ENCODE data around the gene ZNF583. TPM values are rescaled to one million over a fixed set of nuclear protein-coding genes. Genes with fewer than 3 reads are reported as not detected.

Gene ZNF583
- total and polyA plus RNA-seq, 2 of the 8 experiments (the other 6 are each of a cell fraction or from before 2014, with no cell fraction given) = 0.48 to 2.8 TPM

GRCh38 chr19:56372281-56372680, 31.9 kb upstream of the ZNF583 start:
- CTCF ChIA-PET (ENCODE audit: partially characterized antibody) = interaction anchor here (0.8 to 1.2 kb wide), 2 partner anchors 26 to 306 kb away, joined by 4 read pairs; no protein-coding TSS in a partner anchor
- Histone ChIP-seq H3K4ac (replicated peaks; ENCODE audit: insufficient read length, low read depth, low read length) (no peak overlapping the region), H4K20me1 (replicated peaks in 1 of 2; ENCODE audit: control insufficient read depth in 1 of 2, insufficient read depth in 2 of 2, low read length in 2 of 2) (no peaks in the 10 kb centered on the region), H3K4me2 (ENCODE audit: insufficient read depth in 1 of 2, low read depth in 2 of 2, low read length in 2 of 2) (no peak overlapping the region), H2AK5ac (ENCODE audit: low read depth, low read length) (no peak overlapping the region), H3K4me3 (ENCODE audit: extremely low read depth in 1 of 4, insufficient read depth in 2 of 4, low read depth in 3 of 4, low read length in 4 of 4) (no peak overlapping the region), H3K14ac (ENCODE audit: insufficient read length) (no peak overlapping the region), H3K36me3 (ENCODE audit: control insufficient read depth in 2 of 4, insufficient read depth in 4 of 4, low read length in 3 of 4) (peaks cover 18 to 64% (median 55%) of the 10 kb centered on the region in 4 experiments), H3K18ac (ENCODE audit: extremely low read depth, low read length) (no peak overlapping the region), H4K5ac (ENCODE audit: insufficient read length, low read depth, low read length) (no peak overlapping the region), H3K4me1 (replicated peaks in 1 of 4; ENCODE audit: control insufficient read depth in 3 of 4, insufficient read depth in 4 of 4, low read length in 3 of 4) (peaks cover 0 to 2% (median 0%) of the 10 kb centered on the region in 4 experiments; a peak in 2 of 7 replicates), H3K79me2 (ENCODE audit: control insufficient read depth in 1 of 2, insufficient read depth in 2 of 2, low read length in 2 of 2) (peaks cover 9 to 27% of the 10 kb centered on the region in 2 experiments; a peak in 3 of 4 replicates), H3K27ac (ENCODE audit: low read depth, low read length) (no peak overlapping the region), H2BK20ac (ENCODE audit: low read length) (no peak overlapping the region), H2AFZ (ENCODE audit: low read length) (no peak overlapping the region), H3K56ac (replicated peaks; ENCODE audit: insufficient read length, low read depth, low read length) (no peak overlapping the region), H2BK5ac (ENCODE audit: low read depth, low read length) (no peak overlapping the region), H2BK15ac (ENCODE audit: low read length) (no peak overlapping the region), H4K8ac (ENCODE audit: extremely low read depth, insufficient read depth, low read length) (no peak overlapping the region), H3K9me3 (ENCODE audit: insufficient read depth in 2 of 2, low read depth in 1 of 2, low read length in 1 of 2) (peaks cover 4 to 9% of the 10 kb centered on the region in 2 experiments; a peak in 2 of 4 replicates), H2BK12ac (ENCODE audit: low read depth, low read length) (no peak overlapping the region), H3K79me1 (ENCODE audit: low read depth, low read length) (no peaks in the 10 kb centered on the region; the same call in 1 of the 2 replicates), H4K91ac (replicated peaks; ENCODE audit: insufficient read length, low read length) (no peak overlapping the region), H3K27me3 (replicated peaks in 1 of 4; ENCODE audit: control insufficient read depth in 3 of 4, extremely low read depth in 1 of 4, insufficient read depth in 3 of 4, low read length in 3 of 4) (no peaks in the 10 kb centered on the region), H3K23ac (ENCODE audit: insufficient read length) (no peak overlapping the region), H3K9ac (replicated peaks in 1 of 4; ENCODE audit: extremely low read depth in 1 of 4, low read depth in 3 of 4, low read length in 3 of 4) (no peak overlapping the region), H3K23me2 (ENCODE audit: low read depth, low read length) (peaks cover 2% of the 10 kb centered on the region; the same call in 1 of the 2 replicates), H2BK120ac (replicated peaks; ENCODE audit: low read depth, low read length) (no peak overlapping the region)
- POLR2A ChIA-PET (ENCODE audit: partially characterized antibody) = interaction anchor here (1.1 to 1.8 kb wide), 4 partner anchors 9 to 23 kb away, joined by 3 to 5 read pairs (median 4); no protein-coding TSS in a partner anchor
- 70% methylated on average over 1 of the region's 1 CpG; no CpG with 5 or more reads in 1 of the 2 experiments for WGBS, 2 experiments (ENCODE audit: extremely low coverage in 1 of 2, insufficient coverage in 1 of 2, insufficient read length in 1 of 2, insufficient replicate concordance in 2 of 2, low coverage in 1 of 2, low lambda C conversion rate in 2 of 2, missing lambda C conversion rate in 1 of 2)
- TF ChIP-seq PHF8 (conservative IDR thresholded peaks at IDR 0.05; ENCODE audit: low read depth, low read length) (no peak), POLR2AphosphoS5 (IDR thresholded peaks at IDR 0.05; ENCODE audit: low read depth, low read length) (no peak), SP4 (IDR thresholded peaks at IDR 0.05; ENCODE audit: low read length) (no peak), HDAC2 (IDR thresholded peaks at IDR 0.05; ENCODE audit: borderline replicate concordance in 1 of 2, low read depth in 2 of 2, low read length in 2 of 2) (no peak), CBX8 (IDR thresholded peaks at IDR 0.05; ENCODE audit: borderline replicate concordance, low read depth, low read length) (no peak), TAF1 (IDR thresholded peaks at IDR 0.05; ENCODE audit: low read depth, low read length) (no peak), TEAD4 (IDR thresholded peaks at IDR 0.05; ENCODE audit: low read depth, low read length) (no peak)
- FAIRE-seq = no peak
- no peak for DNase-seq (ENCODE audit: low read depth in 1 of 2, low spot score in 2 of 2)

Data from H1 (cell line).